HL-60 (cell line): Measurements from ENCODE around the gene BIN2.

Experiments used
- DNase-seq, 2 experiments: peaks; one replicate each; pipeline ENCODE4 v3.0.0-alpha.2; 2010 to 2020; ENCODE audit warnings: low read depth in 1 of 2, low spot score in 1 of 2
- H3K27ac ChIP-seq: fragments of 250-450 bp; sonication (Bioruptor Pico); replicated peaks from 2 replicates; pipeline ENCODE4 v1.5.1; 2020; ENCODE audit warnings: mild to moderate bottlenecking, moderate library complexity
- H3K27me3 ChIP-seq: fragments of 250-450 bp; sonication (Bioruptor Pico); 2 replicates; pipeline ENCODE4 v1.5.1; 2021; ENCODE audit warnings: mild to moderate bottlenecking, moderate library complexity; ENCODE audit not compliant: insufficient read depth, poor library complexity, severe bottlenecking
- H3K4me3 ChIP-seq: replicated peaks from 2 replicates; pipeline ENCODE4 v1.5.1; 2011; ENCODE audit warnings: mild to moderate bottlenecking, control low read depth, low read length; ENCODE audit not compliant: insufficient read depth
- CTCF ChIP-seq: IDR thresholded peaks from one replicate; pipeline ENCODE4 v1.5.1; 2011; ENCODE audit warnings: low read length, control low read depth, inconsistent platforms; ENCODE audit not compliant: insufficient read depth
- GABPA ChIP-seq: IDR thresholded peaks from 2 replicates; pipeline ENCODE4 v1.6.1; 2012; ENCODE audit warnings: low read depth
- POLR2AphosphoS5 ChIP-seq: IDR thresholded peaks from 2 replicates; pipeline ENCODE4 v1.6.1; 2012; ENCODE audit warnings: low read depth
- REST ChIP-seq: IDR thresholded peaks from 2 replicates; pipeline ENCODE4 v1.6.1; 2012; ENCODE audit warnings: low read depth; ENCODE audit not compliant: insufficient replicate concordance
- SPI1 ChIP-seq: IDR thresholded peaks from 2 replicates; pipeline ENCODE4 v1.6.1; 2012; ENCODE audit warnings: low read depth, mild to moderate bottlenecking, borderline replicate concordance
- long read RNA-seq: library from polyadenylated mRNA; unstranded; transcript quantifications from one replicate; pipeline ENCODE4 v2.0.0, GENCODE V29; 2020

The BIN2 gene
- long read RNA-seq, transcript BIN2-210 (13 exons, 2,255 nt) = major isoform, 550 of 779 reads
- long read RNA-seq, partial matches to known transcripts = 60 of 779 reads
- long read RNA-seq, other reads (novel, unspliced or antisense) = 162 of 779 reads

DNA sequence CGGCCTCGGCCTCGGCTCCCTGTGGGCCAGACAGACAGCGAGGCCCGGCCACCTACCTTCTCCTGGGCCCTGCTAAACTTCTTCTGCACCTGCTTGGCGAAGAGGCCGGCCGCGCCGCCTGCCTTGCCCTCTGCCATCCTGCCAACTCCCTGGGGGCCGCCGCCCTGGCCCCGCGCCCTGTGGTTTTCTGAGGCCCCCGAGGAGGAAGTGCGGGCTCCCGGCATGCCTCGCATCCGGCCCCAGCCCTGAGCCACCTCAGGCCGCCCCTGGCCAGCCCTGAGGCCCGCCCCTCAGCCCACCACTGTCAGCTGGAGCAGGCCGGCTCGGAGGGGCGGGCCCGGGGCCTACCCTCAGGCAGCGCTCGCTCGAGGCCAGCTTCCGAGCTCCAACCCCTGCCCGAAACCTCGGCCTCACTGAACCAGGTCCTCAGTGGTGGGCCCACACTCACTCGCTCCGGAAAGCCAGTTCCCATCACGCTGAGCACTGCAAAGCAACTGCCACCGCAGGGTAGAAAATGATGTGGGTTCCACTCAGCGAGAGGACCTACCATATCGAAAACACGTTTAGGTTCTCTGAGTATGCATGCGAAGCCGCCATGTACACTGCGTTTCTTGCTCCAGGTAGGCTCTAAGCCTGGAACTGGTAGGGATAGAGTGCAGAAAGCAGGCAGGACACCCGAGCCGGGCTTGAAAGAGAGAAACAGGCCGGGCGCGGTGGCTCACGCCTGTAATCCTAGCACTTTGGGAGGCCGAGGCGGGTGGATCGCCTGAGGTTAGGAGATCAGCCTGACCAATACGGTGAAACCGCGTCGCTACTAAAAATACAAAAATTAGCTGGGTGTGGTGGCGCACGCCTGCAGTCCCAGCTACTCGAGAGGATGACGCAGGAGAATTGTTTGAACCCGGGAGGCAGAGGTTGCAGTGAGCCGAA is at the start of gene BIN2:
TSS of gene BIN2 (minus strand) at position 209 of the 930 bp plus-strand sequence. CDS start at position 137, 72 bp downstream.
- peak within 1 kb of the TSS; percentile 49 for H3K4me3 ChIP-seq

GRCh38 chr12:51373187-51373586 is 49.2 kb upstream of the BIN2 start:
- TF ChIP-seq GABPA = no peak
- no peak; the same call in 1 of the 2 replicates for TF ChIP-seq POLR2AphosphoS5
- peak; percentile 88 for TF ChIP-seq SPI1
- no peak overlapping the region for H3K27ac ChIP-seq
- H3K4me3 ChIP-seq = no peak overlapping the region
- DNase-seq = peak in 1 of 2 experiments; percentile 77
- no peaks in the 10 kb centered on the region for H3K27me3 ChIP-seq

More for the DNA sequence above, at the start of gene BIN2:
- no peak for TF ChIP-seq CTCF
- peak; percentile 55 for TF ChIP-seq REST
- peak; percentile 90 for TF ChIP-seq POLR2AphosphoS5
- peak; percentile 92 for TF ChIP-seq SPI1
- peak; percentile 34; the same call in 1 of the 2 replicates for TF ChIP-seq GABPA
- H3K27ac ChIP-seq = peak within 1 kb of the TSS; percentile 97
- peak; percentile 88 to 92 for DNase-seq
- H3K27me3 ChIP-seq = no peaks in the 10 kb centered on the region

GRCh38 chr12:51372021-51372420 is 48.0 kb upstream of the BIN2 start:
- TF ChIP-seq GABPA = no peak
- TF ChIP-seq REST = no peak
- TF ChIP-seq SPI1 = no peak
- TF ChIP-seq CTCF = no peak
- TF ChIP-seq POLR2AphosphoS5 = no peak
- Histone ChIP-seq H3K27ac (no peak overlapping the region), H3K27me3 (no peaks in the 10 kb centered on the region), H3K4me3 (no peak overlapping the region)
- DNase-seq = no peak

GRCh38 chr12:51371295-51371953 is 47.5 kb upstream of the BIN2 start:
- TF ChIP-seq POLR2AphosphoS5 (no peak), CTCF (no peak), GABPA (no peak), REST (no peak), SPI1 (no peak)
- Histone ChIP-seq H3K27ac (no peak overlapping the region), H3K4me3 (no peak overlapping the region), H3K27me3 (no peaks in the 10 kb centered on the region)
- no peak for DNase-seq
